ENCODE data around the gene MAMSTR.
"Not testable (repeated sequence)": the region's sequence is repeated elsewhere in the genome, so short reads cannot be mapped to it uniquely, and the experiment has no call there.

MAMSTR gene

GRCh38 chr19:48689449-48689848 lies 30.1 kb downstream of the MAMSTR start:
- no peaks in the 10 kb centered on the region for H3K9me2 ChIP-seq (ENCODE audit: low read depth, low read length)
- no peaks in the 10 kb centered on the region for H3F3A ChIP-seq (ENCODE audit: insufficient read depth, low read length)
- H2AFZ ChIP-seq (ENCODE audit: low read length) = no peak overlapping the region
- H3K9ac ChIP-seq (ENCODE audit: low read length) = no peak overlapping the region
- H3K36me3 ChIP-seq (ENCODE audit: insufficient read depth, low read length) = no peaks in the 10 kb centered on the region
- H3K4me1 ChIP-seq (ENCODE audit: insufficient read depth, low read length, severe bottlenecking) = no peaks in the 10 kb centered on the region
- H3K9me3 ChIP-seq (ENCODE audit: low read length) = no peaks in the 10 kb centered on the region
- TF ChIP-seq EZH2 (IDR thresholded peaks at IDR 0.05; ENCODE audit: borderline replicate concordance, low read length) = no peak
- no peak for TF ChIP-seq CTCF (IDR thresholded peaks at IDR 0.05; ENCODE audit: low read length)
- no peak overlapping the region for H3K27ac ChIP-seq (ENCODE audit: low read depth, low read length, poor library complexity, severe bottlenecking)
- no peak overlapping the region for H3K4me2 ChIP-seq (ENCODE audit: low read length)
- H3K27me3 ChIP-seq (ENCODE audit: insufficient read depth, low read length) = peaks cover 7% of the 10 kb centered on the region; the same call in 1 of the 2 replicates
- no peaks in the 10 kb centered on the region for H3K79me2 ChIP-seq (ENCODE audit: insufficient read depth, low read length)
- no peaks in the 10 kb centered on the region for H4K20me1 ChIP-seq (ENCODE audit: insufficient read depth, low read length)
- no peak overlapping the region for H3K4me3 ChIP-seq (ENCODE audit: low read depth, low read length, poor library complexity, severe bottlenecking)

- Histone ChIP-seq H3K4me1 (ENCODE audit: insufficient read depth, low read length, severe bottlenecking) (no peaks in the 10 kb centered on the region), H3K4me2 (ENCODE audit: low read length) (no peak overlapping the region)
- TF ChIP-seq CTCF (IDR thresholded peaks at IDR 0.05; ENCODE audit: low read length) (no peak), EZH2 (IDR thresholded peaks at IDR 0.05; ENCODE audit: borderline replicate concordance, low read length) (no peak)
Measured at GRCh38 chr19:48687776-48688175, 31.7 kb downstream of the MAMSTR start.

GRCh38 chr19:48686637-48687036 lies 32.9 kb downstream of the MAMSTR start:
- H3K4me1 ChIP-seq (ENCODE audit: insufficient read depth, low read length, severe bottlenecking); H3K79me2 ChIP-seq (ENCODE audit: insufficient read depth, low read length); H3K9me3 ChIP-seq (ENCODE audit: low read length); H2AFZ ChIP-seq (ENCODE audit: low read length); H3F3A ChIP-seq (ENCODE audit: insufficient read depth, low read length); H3K27ac ChIP-seq (ENCODE audit: low read depth, low read length, poor library complexity, severe bottlenecking); H3K27me3 ChIP-seq (ENCODE audit: insufficient read depth, low read length); H3K4me3 ChIP-seq (ENCODE audit: low read depth, low read length, poor library complexity, severe bottlenecking); H3K36me3 ChIP-seq (ENCODE audit: insufficient read depth, low read length); H3K4me2 ChIP-seq (ENCODE audit: low read length); H3K9ac ChIP-seq (ENCODE audit: low read length); H4K20me1 ChIP-seq (ENCODE audit: insufficient read depth, low read length); H3K9me2 ChIP-seq (ENCODE audit: low read depth, low read length): not testable (repeated sequence)

More at GRCh38 chr19:48687776-48688175, 31.7 kb downstream of the MAMSTR start:
- H4K20me1 ChIP-seq (ENCODE audit: insufficient read depth, low read length) = no peaks in the 10 kb centered on the region
- no peaks in the 10 kb centered on the region for H3K36me3 ChIP-seq (ENCODE audit: insufficient read depth, low read length)
- H2AFZ ChIP-seq (ENCODE audit: low read length) = no peak overlapping the region
- no peak overlapping the region for H3K9ac ChIP-seq (ENCODE audit: low read length)
- no peak overlapping the region for H3K4me3 ChIP-seq (ENCODE audit: low read depth, low read length, poor library complexity, severe bottlenecking)
- H3K79me2 ChIP-seq (ENCODE audit: insufficient read depth, low read length) = no peaks in the 10 kb centered on the region
- H3K27me3 ChIP-seq (ENCODE audit: insufficient read depth, low read length) = peaks cover under 1% of the 10 kb centered on the region; the same call in 1 of the 2 replicates
- H3K9me2 ChIP-seq (ENCODE audit: low read depth, low read length) = no peaks in the 10 kb centered on the region
- no peaks in the 10 kb centered on the region for H3F3A ChIP-seq (ENCODE audit: insufficient read depth, low read length)
- no peaks in the 10 kb centered on the region for H3K9me3 ChIP-seq (ENCODE audit: low read length)
- no peak overlapping the region for H3K27ac ChIP-seq (ENCODE audit: low read depth, low read length, poor library complexity, severe bottlenecking)

- Histone ChIP-seq H3K36me3 (ENCODE audit: insufficient read depth, low read length) (no peaks in the 10 kb centered on the region), H3K4me3 (ENCODE audit: low read depth, low read length, poor library complexity, severe bottlenecking) (no peak overlapping the region), H3K9ac (ENCODE audit: low read length) (no peak overlapping the region), H3K27ac (ENCODE audit: low read depth, low read length, poor library complexity, severe bottlenecking) (no peak overlapping the region), H3F3A (ENCODE audit: insufficient read depth, low read length) (no peaks in the 10 kb centered on the region), H3K4me1 (ENCODE audit: insufficient read depth, low read length, severe bottlenecking) (no peaks in the 10 kb centered on the region), H3K27me3 (ENCODE audit: insufficient read depth, low read length) (no peaks in the 10 kb centered on the region; the same call in 1 of the 2 replicates), H3K9me3 (ENCODE audit: low read length) (no peaks in the 10 kb centered on the region), H3K9me2 (ENCODE audit: low read depth, low read length) (no peaks in the 10 kb centered on the region), H3K4me2 (ENCODE audit: low read length) (no peak overlapping the region), H2AFZ (ENCODE audit: low read length) (no peak overlapping the region), H3K79me2 (ENCODE audit: insufficient read depth, low read length) (no peaks in the 10 kb centered on the region), H4K20me1 (ENCODE audit: insufficient read depth, low read length) (no peaks in the 10 kb centered on the region)
- TF ChIP-seq CTCF (IDR thresholded peaks at IDR 0.05; ENCODE audit: low read length) (no peak), EZH2 (IDR thresholded peaks at IDR 0.05; ENCODE audit: borderline replicate concordance, low read length) (no peak)
Measured at GRCh38 chr19:48686088-48686487, 33.4 kb downstream of the MAMSTR start.
